ENCODE data around the gene ZNF467. TPM values are rescaled to one million over a fixed set of nuclear protein-coding genes. Genes with fewer than 3 reads are reported as not detected.

The ZNF467 gene
- total RNA-seq, 2 donors from 2014 or later, result 3.3 to 8.4 TPM

GRCh38 chr7:149778327-149778637 lies 4.9 kb upstream of the ZNF467 start:
- no peak for DNase-seq
- Mint-ChIP-seq H3K4me3 (no peak overlapping the region), H3K27ac (no peak overlapping the region)

GRCh38 chr7:149777551-149778326 lies 4.4 kb upstream of the ZNF467 start:
- no peaks in the 10 kb centered on the region for H3K27me3 Mint-ChIP-seq
- no peaks in the 10 kb centered on the region for H3K9me3 ChIP-seq (ENCODE audit: control insufficient read depth, low read length, poor library complexity, severe bottlenecking)
- H3K27ac Mint-ChIP-seq, result no peak overlapping the region
- DNase-seq, result no peak
- no peak for ATAC-seq
- H3K36me3 Mint-ChIP-seq (ENCODE audit: low read depth), result no peaks in the 10 kb centered on the region
- H3K4me1 Mint-ChIP-seq, result peaks cover 8% of the 10 kb centered on the region
- no peak overlapping the region for H3K4me3 Mint-ChIP-seq

More at GRCh38 chr7:149778327-149778637, 4.9 kb upstream of the ZNF467 start:
- no peaks in the 10 kb centered on the region for H3K9me3 ChIP-seq (ENCODE audit: control insufficient read depth, low read length, poor library complexity, severe bottlenecking)
- peaks cover 8% of the 10 kb centered on the region for H3K4me1 Mint-ChIP-seq
- no peaks in the 10 kb centered on the region for H3K36me3 Mint-ChIP-seq (ENCODE audit: low read depth)
- no peak for ATAC-seq
- no peaks in the 10 kb centered on the region for H3K27me3 Mint-ChIP-seq

- no peak overlapping the region for H3K27ac Mint-ChIP-seq
- H3K27me3 Mint-ChIP-seq, result no peaks in the 10 kb centered on the region
- no peak for DNase-seq
These were observed 3.5 kb upstream of the ZNF467 start for GRCh38 chr7:149776848-149777407.

GRCh38 chr7:149776289-149776688 lies 2.9 kb upstream of the ZNF467 start:
- H3K4me1 Mint-ChIP-seq, result peaks cover 8% of the 10 kb centered on the region
- no peak for ATAC-seq
- no peak overlapping the region for H3K27ac Mint-ChIP-seq
- no peaks in the 10 kb centered on the region for H3K36me3 Mint-ChIP-seq (ENCODE audit: low read depth)
- H3K9me3 ChIP-seq (ENCODE audit: control insufficient read depth, low read length, poor library complexity, severe bottlenecking), result no peaks in the 10 kb centered on the region
- H3K4me3 Mint-ChIP-seq, result no peak overlapping the region
- no peaks in the 10 kb centered on the region for H3K27me3 Mint-ChIP-seq
- DNase-seq, result no peak

More at GRCh38 chr7:149776848-149777407, 3.5 kb upstream of the ZNF467 start:
- Mint-ChIP-seq H3K4me1 (peaks cover 8% of the 10 kb centered on the region), H3K4me3 (no peak overlapping the region), H3K36me3 (ENCODE audit: low read depth) (no peaks in the 10 kb centered on the region)
- no peak for ATAC-seq
- no peaks in the 10 kb centered on the region for H3K9me3 ChIP-seq (ENCODE audit: control insufficient read depth, low read length, poor library complexity, severe bottlenecking)

GRCh38 chr7:149775176-149775556 lies 1.8 kb upstream of the ZNF467 start:
- no peaks in the 10 kb centered on the region for H3K9me3 ChIP-seq (ENCODE audit: control insufficient read depth, low read length, poor library complexity, severe bottlenecking)
- Mint-ChIP-seq H3K27me3 (no peaks in the 10 kb centered on the region), H3K36me3 (ENCODE audit: low read depth) (no peaks in the 10 kb centered on the region), H3K27ac (no peak overlapping the region), H3K4me1 (peaks cover 8% of the 10 kb centered on the region), H3K4me3 (peak overlapping the region; percentile 61)
- ATAC-seq, result no peak
- DNase-seq, result no peak

GRCh38 chr7:149774237-149775175 lies 1.1 kb upstream of the ZNF467 start:
- no peaks in the 10 kb centered on the region for H3K9me3 ChIP-seq (ENCODE audit: control insufficient read depth, low read length, poor library complexity, severe bottlenecking)
- no peaks in the 10 kb centered on the region for H3K27me3 Mint-ChIP-seq
- DNase-seq (no peak), ATAC-seq (no peak)
- no peak overlapping the region for H3K27ac Mint-ChIP-seq
- peak overlapping the region; percentile 61 for H3K4me3 Mint-ChIP-seq
- peaks cover 8% of the 10 kb centered on the region for H3K4me1 Mint-ChIP-seq
- no peaks in the 10 kb centered on the region for H3K36me3 Mint-ChIP-seq (ENCODE audit: low read depth)

GRCh38 chr7:149772956-149773434 lies 393 bp downstream of the ZNF467 start:
- Mint-ChIP-seq H3K4me1 (peaks cover 10% of the 10 kb centered on the region), H3K27me3 (no peaks in the 10 kb centered on the region), H3K27ac (no peak overlapping the region), H3K4me3 (peak overlapping the region; percentile 91), H3K36me3 (ENCODE audit: low read depth) (peaks cover 3% of the 10 kb centered on the region)
- DNase-seq, result peak; percentile 19 to 30 (median 26)
- no peaks in the 10 kb centered on the region for H3K9me3 ChIP-seq (ENCODE audit: control insufficient read depth, low read length, poor library complexity, severe bottlenecking)
- peak; percentile 6 for ATAC-seq

- Mint-ChIP-seq H3K27ac (no peak overlapping the region), H3K4me3 (peak overlapping the region; percentile 88), H3K27me3 (no peaks in the 10 kb centered on the region), H3K36me3 (ENCODE audit: low read depth) (peaks cover 3% of the 10 kb centered on the region), H3K4me1 (peaks cover 10% of the 10 kb centered on the region)
- ATAC-seq, result no peak
- DNase-seq, result no peak
- H3K9me3 ChIP-seq (ENCODE audit: control insufficient read depth, low read length, poor library complexity, severe bottlenecking), result no peaks in the 10 kb centered on the region
These were observed 990 bp downstream of the ZNF467 start for GRCh38 chr7:149772241-149772955.

GRCh38 chr7:149771720-149772240 lies 1.6 kb downstream of the ZNF467 start:
- Mint-ChIP-seq H3K27me3 (no peaks in the 10 kb centered on the region), H3K27ac (no peak overlapping the region), H3K4me3 (peak overlapping the region; percentile 88), H3K36me3 (ENCODE audit: low read depth) (peaks cover 3% of the 10 kb centered on the region), H3K4me1 (peaks cover 10% of the 10 kb centered on the region)
- peak; percentile 94 for ATAC-seq
- peak; percentile 79 to 83 (median 83) for DNase-seq
- no peaks in the 10 kb centered on the region for H3K9me3 ChIP-seq (ENCODE audit: control insufficient read depth, low read length, poor library complexity, severe bottlenecking)

GRCh38 chr7:149770728-149771636 lies 2.4 kb downstream of the ZNF467 start:
- peak overlapping the region; percentile 88 for H3K4me3 Mint-ChIP-seq
- no peaks in the 10 kb centered on the region for H3K27me3 Mint-ChIP-seq
- DNase-seq (no peak), ATAC-seq (no peak)
- no peaks in the 10 kb centered on the region for H3K9me3 ChIP-seq (ENCODE audit: control insufficient read depth, low read length, poor library complexity, severe bottlenecking)
- H3K27ac Mint-ChIP-seq, result no peak overlapping the region
- H3K4me1 Mint-ChIP-seq, result peaks cover 6% of the 10 kb centered on the region
- H3K36me3 Mint-ChIP-seq (ENCODE audit: low read depth), result peaks cover 3% of the 10 kb centered on the region

- H3K27me3 Mint-ChIP-seq, result no peaks in the 10 kb centered on the region
- peaks cover 3% of the 10 kb centered on the region for H3K36me3 Mint-ChIP-seq (ENCODE audit: low read depth)
- peaks cover 6% of the 10 kb centered on the region for H3K4me1 Mint-ChIP-seq
- DNase-seq, result no peak
- no peak overlapping the region for H3K27ac Mint-ChIP-seq
- ATAC-seq, result no peak
- H3K4me3 Mint-ChIP-seq, result no peak overlapping the region
- no peaks in the 10 kb centered on the region for H3K9me3 ChIP-seq (ENCODE audit: control insufficient read depth, low read length, poor library complexity, severe bottlenecking)
These were observed 3.5 kb downstream of the ZNF467 start for GRCh38 chr7:149769915-149770314.

- Mint-ChIP-seq H3K36me3 (ENCODE audit: low read depth) (peaks cover 3% of the 10 kb centered on the region), H3K4me1 (peaks cover 2% of the 10 kb centered on the region), H3K4me3 (no peak overlapping the region), H3K27ac (no peak overlapping the region), H3K27me3 (no peaks in the 10 kb centered on the region)
- DNase-seq, result no peak
- no peak for ATAC-seq
- H3K9me3 ChIP-seq (ENCODE audit: control insufficient read depth, low read length, poor library complexity, severe bottlenecking), result no peaks in the 10 kb centered on the region
These were observed 4.5 kb downstream of the ZNF467 start for GRCh38 chr7:149768931-149769330.
